Kidney (tissue), 14 donors: Measurements from ENCODE around the gene NIT2. TPM values are rescaled to one million over a fixed set of nuclear protein-coding genes. Genes with fewer than 3 reads are reported as not detected.

Source experiments
- DNase-seq, 5 donors: peaks; one replicate each; pipeline ENCODE4 v3.0.0-alpha.2; 2013 to 2020
- FAIRE-seq: peaks from 2 replicates; lab custom pipeline; 2012; peaks lifted over from hg19 to GRCh38; lab: Jason Lieb, UNC
- H3K27ac ChIP-seq, 2 donors: one replicate each; pipeline ENCODE4 v1.7.0; 2013; ENCODE audit warnings: low read depth in 2 of 2, low read length in 2 of 2, inconsistent platforms in 1 of 2
- H3K27me3 ChIP-seq: one replicate; pipeline ENCODE4 v1.7.1; 2013; ENCODE audit warnings: low read length, inconsistent platforms; ENCODE audit not compliant: control insufficient read depth, insufficient read depth
- H3K36me3 ChIP-seq, 3 donors: one replicate each; pipeline versions ENCODE4 v1.7.0 to v1.7.1; 2013; ENCODE audit warnings: low read length in 3 of 3, control low read depth in 1 of 3, inconsistent platforms in 1 of 3; ENCODE audit not compliant: insufficient read depth in 3 of 3, control insufficient read depth in 2 of 3
- H3K4me1 ChIP-seq, 3 donors: one replicate each; pipeline versions ENCODE4 v1.7.0 to v1.7.1; 2013; ENCODE audit warnings: low read length in 3 of 3, inconsistent platforms in 1 of 3, low read depth in 1 of 3; ENCODE audit not compliant: control insufficient read depth in 2 of 3, insufficient read depth in 2 of 3
- H3K4me3 ChIP-seq, 3 donors: one replicate each; pipeline versions ENCODE4 v1.7.0 to v1.8.1; 2013; ENCODE audit warnings: low read length in 3 of 3, control low read depth in 1 of 3, inconsistent platforms in 1 of 3
- H3K9ac ChIP-seq, 3 donors: one replicate each; pipeline versions ENCODE4 v1.7.0 to v1.7.1; 2013; ENCODE audit warnings: low read length in 3 of 3, control low read depth in 1 of 3, inconsistent platforms in 1 of 3
- H3K9me3 ChIP-seq, 3 donors: one replicate each; pipeline versions ENCODE4 v1.7.0 to v1.7.1; 2013; ENCODE audit warnings: low read length in 3 of 3, control low read depth in 1 of 3, inconsistent platforms in 1 of 3; ENCODE audit not compliant: control insufficient read depth in 2 of 3, insufficient read depth in 1 of 3
- CTCF ChIP-seq: IDR thresholded peaks from 3 replicates; pipeline ENCODE4 v1.5.1; 2012; ENCODE audit warnings: mild to moderate bottlenecking, moderate library complexity, borderline replicate concordance; ENCODE audit not compliant: insufficient read depth; ENCODE audit errors: extremely low read depth
- intact Hi-C: fragments of 100-400 bp; cut with DNase I; formaldehyde crosslinking; loops from one replicate; pipeline ENCODE4 v1.11.1; 2022
- polyA plus RNA-seq: library from polyadenylated mRNA; stranded (reverse); fragments of 350-450 nt; fragmentation: Illumina TruSeq; extraction: RNeasy Lipid Tissue Mini Kit (QIAGEN cat#74804); gene quantifications from one replicate; pipeline ENCODE4 v1.2.3, GENCODE V29; 2014; ENCODE audit warnings: low read depth, low replicate concordance; ENCODE audit not compliant: insufficient read depth
- total RNA-seq: library from RNA; stranded (reverse); fragmentation: NEBNext Ultra II Directional; extraction: Animal tissue kit (Norgen Biotek cat#: 25700); gene quantifications from one replicate; pipeline ENCODE4 v1.2.1, GENCODE V29; 2021
- donor health status: control.
- donor health status: control.
- donor health status: control.
- donor health status: control.
- donor health status: control.
- donor health status: DM: yes; HTN: yes; CAD: no.
- donor health status: Normal renal cell carcinoma (clear cell type).

NIT2 gene
- total and polyA plus RNA-seq, 2 donors from 2014 or later, result 57.5 to 180 TPM

GRCh38 chr3:100359035-100359434, 24.5 kb downstream of the NIT2 start:
- Histone ChIP-seq H3K4me3 (no peak overlapping the region), H3K27ac (peak overlapping the region; percentile 56 to 60), H3K27me3 (no peaks in the 10 kb centered on the region), H3K4me1 (peaks cover 0 to 13% (median 1%) of the 10 kb centered on the region in 3 donors), H3K9ac (no peak overlapping the region), H3K9me3 (no peaks in the 10 kb centered on the region), H3K36me3 (peaks cover 2 to 25% (median 3%) of the 10 kb centered on the region in 3 donors)
- no peak for FAIRE-seq
- TF ChIP-seq CTCF, result no peak
- intact Hi-C loops, result no loop called here
- DNase-seq, result no peak

GRCh38 chr3:100360757-100361496, 26.4 kb downstream of the NIT2 start:
- no peak for DNase-seq
- Histone ChIP-seq H3K4me3 (no peak overlapping the region), H3K4me1 (peaks cover 0 to 6% (median 0%) of the 10 kb centered on the region in 3 donors), H3K9ac (no peak overlapping the region), H3K27me3 (no peaks in the 10 kb centered on the region), H3K9me3 (no peaks in the 10 kb centered on the region), H3K27ac (no peak overlapping the region), H3K36me3 (peaks cover 3 to 21% (median 4%) of the 10 kb centered on the region in 3 donors)
- FAIRE-seq, result no peak
- intact Hi-C loops, result no loop called here
- TF ChIP-seq CTCF, result no peak

GRCh38 chr3:100361897-100362296, 27.3 kb downstream of the NIT2 start:
- Histone ChIP-seq H3K9ac (no peak overlapping the region), H3K27ac (no peak overlapping the region), H3K4me3 (no peak overlapping the region), H3K4me1 (peaks cover 0 to 3% (median 0%) of the 10 kb centered on the region in 3 donors), H3K27me3 (no peaks in the 10 kb centered on the region), H3K36me3 (peaks cover 3 to 19% (median 7%) of the 10 kb centered on the region in 3 donors), H3K9me3 (no peaks in the 10 kb centered on the region)
- intact Hi-C loops, result no loop called here
- DNase-seq, result no peak
- no peak for TF ChIP-seq CTCF
- no peak for FAIRE-seq

- no peak overlapping the region for H3K9ac ChIP-seq
- H3K36me3 ChIP-seq, result peaks cover 3 to 31% (median 9%) of the 10 kb centered on the region in 3 donors
- H3K27ac ChIP-seq, result no peak overlapping the region
- no peak for DNase-seq
- H3K9me3 ChIP-seq, result no peaks in the 10 kb centered on the region
- no peaks in the 10 kb centered on the region for H3K4me1 ChIP-seq
- no peak overlapping the region for H3K4me3 ChIP-seq
- intact Hi-C loops, result no loop called here
- no peak for TF ChIP-seq CTCF
- FAIRE-seq, result no peak
- H3K27me3 ChIP-seq, result no peaks in the 10 kb centered on the region
These were observed 29.9 kb downstream of the NIT2 start for GRCh38 chr3:100364421-100364820.
